ENCODE measurements around the gene HIBADH. TPM values are rescaled to one million over a fixed set of nuclear protein-coding genes. Genes with fewer than 3 reads are reported as not detected.

HIBADH gene
- total and polyA plus RNA-seq, 10 of the 15 experiments (the other 5 are each of a cell fraction or from before 2014, with no cell fraction given), result 8.7 to 36.1 (median 18.6) TPM

DNA sequence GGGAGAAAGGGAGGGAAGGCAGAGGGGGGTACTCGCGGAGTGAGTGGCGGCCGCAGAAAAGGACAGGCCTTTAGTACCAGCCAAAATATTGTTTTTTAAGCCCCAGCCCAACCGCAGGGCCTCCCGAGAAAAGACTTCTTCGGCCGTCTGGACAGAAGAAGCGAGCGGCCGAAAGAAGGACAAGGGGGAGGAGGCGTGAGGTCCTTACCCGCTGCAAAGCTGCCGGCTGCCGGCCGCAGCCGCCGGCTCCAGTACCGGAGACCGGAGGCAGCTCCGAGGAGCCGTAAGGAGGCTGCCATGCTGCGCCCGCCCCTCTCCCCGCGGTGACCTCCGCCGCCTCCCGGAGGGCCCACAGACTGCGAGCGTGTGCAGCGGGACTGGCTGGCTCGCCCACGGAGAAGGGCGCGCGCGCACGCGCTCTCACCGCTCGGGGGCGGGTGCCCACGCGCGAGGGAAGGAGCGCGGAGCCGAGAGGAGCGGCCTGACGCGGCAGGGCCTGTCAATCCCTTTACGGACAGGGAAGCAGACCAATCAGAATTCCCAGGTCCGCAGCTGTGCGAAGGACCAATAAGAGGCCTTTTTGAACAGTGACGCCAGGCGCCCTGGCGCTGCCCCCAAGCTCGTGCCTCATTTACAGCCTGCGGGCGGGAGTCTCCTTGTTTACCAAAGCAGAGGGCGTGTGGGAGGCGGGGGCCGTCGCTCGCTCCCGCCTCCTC lies at the start of gene HIBADH (continued):
- TF ChIP-seq, protein P1, sequence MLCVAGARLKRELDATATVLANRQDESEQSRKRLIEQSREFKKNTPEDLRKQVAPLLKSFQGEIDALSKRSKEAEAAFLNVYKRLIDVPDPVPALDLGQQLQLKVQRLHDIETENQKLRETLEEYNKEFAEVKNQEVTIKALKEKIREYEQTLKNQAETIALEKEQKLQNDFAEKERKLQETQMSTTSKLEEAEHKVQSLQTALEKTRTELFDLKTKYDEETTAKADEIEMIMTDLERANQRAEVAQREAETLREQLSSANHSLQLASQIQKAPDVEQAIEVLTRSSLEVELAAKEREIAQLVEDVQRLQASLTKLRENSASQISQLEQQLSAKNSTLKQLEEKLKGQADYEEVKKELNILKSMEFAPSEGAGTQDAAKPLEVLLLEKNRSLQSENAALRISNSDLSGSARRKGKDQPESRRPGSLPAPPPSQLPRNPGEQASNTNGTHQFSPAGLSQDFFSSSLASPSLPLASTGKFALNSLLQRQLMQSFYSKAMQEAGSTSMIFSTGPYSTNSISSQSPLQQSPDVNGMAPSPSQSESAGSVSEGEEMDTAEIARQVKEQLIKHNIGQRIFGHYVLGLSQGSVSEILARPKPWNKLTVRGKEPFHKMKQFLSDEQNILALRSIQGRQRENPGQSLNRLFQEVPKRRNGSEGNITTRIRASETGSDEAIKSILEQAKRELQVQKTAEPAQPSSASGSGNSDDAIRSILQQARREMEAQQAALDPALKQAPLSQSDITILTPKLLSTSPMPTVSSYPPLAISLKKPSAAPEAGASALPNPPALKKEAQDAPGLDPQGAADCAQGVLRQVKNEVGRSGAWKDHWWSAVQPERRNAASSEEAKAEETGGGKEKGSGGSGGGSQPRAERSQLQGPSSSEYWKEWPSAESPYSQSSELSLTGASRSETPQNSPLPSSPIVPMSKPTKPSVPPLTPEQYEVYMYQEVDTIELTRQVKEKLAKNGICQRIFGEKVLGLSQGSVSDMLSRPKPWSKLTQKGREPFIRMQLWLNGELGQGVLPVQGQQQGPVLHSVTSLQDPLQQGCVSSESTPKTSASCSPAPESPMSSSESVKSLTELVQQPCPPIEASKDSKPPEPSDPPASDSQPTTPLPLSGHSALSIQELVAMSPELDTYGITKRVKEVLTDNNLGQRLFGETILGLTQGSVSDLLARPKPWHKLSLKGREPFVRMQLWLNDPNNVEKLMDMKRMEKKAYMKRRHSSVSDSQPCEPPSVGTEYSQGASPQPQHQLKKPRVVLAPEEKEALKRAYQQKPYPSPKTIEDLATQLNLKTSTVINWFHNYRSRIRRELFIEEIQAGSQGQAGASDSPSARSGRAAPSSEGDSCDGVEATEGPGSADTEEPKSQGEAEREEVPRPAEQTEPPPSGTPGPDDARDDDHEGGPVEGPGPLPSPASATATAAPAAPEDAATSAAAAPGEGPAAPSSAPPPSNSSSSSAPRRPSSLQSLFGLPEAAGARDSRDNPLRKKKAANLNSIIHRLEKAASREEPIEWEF (IDR thresholded peaks at IDR 0.05; ENCODE audit: insufficient replicate concordance, low read depth, low read length), result no peak
- TF ChIP-seq NR2F1 (conservative IDR thresholded peaks at IDR 0.05) (peak; percentile 88), BRCA1 (IDR thresholded peaks at IDR 0.05; ENCODE audit: low read depth, low read length) (no peak), MTA3 (IDR thresholded peaks at IDR 0.05; ENCODE audit: borderline replicate concordance, low read length) (no peak), TCF7 (IDR thresholded peaks at IDR 0.05; ENCODE audit: borderline replicate concordance) (no peak), TARDBP (IDR thresholded peaks at IDR 0.05; ENCODE audit: borderline replicate concordance) (no peak), TBL1XR1 (IDR thresholded peaks at IDR 0.05; ENCODE audit: low read depth, low read length) (no peak), EZH2 (IDR thresholded peaks at IDR 0.05; ENCODE audit: borderline replicate concordance, control insufficient read depth, low read depth, low read length) (no peak), TCF3 (IDR thresholded peaks at IDR 0.05; ENCODE audit: borderline replicate concordance, insufficient read depth, low read depth, low read length) (0 out of 2 replicates have a peak, but pooled peaks have one; percentile 38), HCFC1 (IDR thresholded peaks at IDR 0.05; ENCODE audit: low read length) (no peak), ZNF384 (IDR thresholded peaks at IDR 0.05; ENCODE audit: borderline replicate concordance, low read depth, low read length) (no peak), BACH1 (IDR thresholded peaks at IDR 0.05; ENCODE audit: borderline replicate concordance) (peak; percentile 99), RAD51 (IDR thresholded peaks at IDR 0.05) (no peak), NFIC (IDR thresholded peaks at IDR 0.05; ENCODE audit: low read depth, low read length) (no peak)
- TF ChIP-seq, protein P2, sequence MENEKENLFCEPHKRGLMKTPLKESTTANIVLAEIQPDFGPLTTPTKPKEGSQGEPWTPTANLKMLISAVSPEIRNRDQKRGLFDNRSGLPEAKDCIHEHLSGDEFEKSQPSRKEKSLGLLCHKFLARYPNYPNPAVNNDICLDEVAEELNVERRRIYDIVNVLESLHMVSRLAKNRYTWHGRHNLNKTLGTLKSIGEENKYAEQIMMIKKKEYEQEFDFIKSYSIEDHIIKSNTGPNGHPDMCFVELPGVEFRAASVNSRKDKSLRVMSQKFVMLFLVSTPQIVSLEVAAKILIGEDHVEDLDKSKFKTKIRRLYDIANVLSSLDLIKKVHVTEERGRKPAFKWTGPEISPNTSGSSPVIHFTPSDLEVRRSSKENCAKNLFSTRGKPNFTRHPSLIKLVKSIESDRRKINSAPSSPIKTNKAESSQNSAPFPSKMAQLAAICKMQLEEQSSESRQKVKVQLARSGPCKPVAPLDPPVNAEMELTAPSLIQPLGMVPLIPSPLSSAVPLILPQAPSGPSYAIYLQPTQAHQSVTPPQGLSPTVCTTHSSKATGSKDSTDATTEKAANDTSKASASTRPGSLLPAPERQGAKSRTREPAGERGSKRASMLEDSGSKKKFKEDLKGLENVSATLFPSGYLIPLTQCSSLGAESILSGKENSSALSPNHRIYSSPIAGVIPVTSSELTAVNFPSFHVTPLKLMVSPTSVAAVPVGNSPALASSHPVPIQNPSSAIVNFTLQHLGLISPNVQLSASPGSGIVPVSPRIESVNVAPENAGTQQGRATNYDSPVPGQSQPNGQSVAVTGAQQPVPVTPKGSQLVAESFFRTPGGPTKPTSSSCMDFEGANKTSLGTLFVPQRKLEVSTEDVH (IDR thresholded peaks at IDR 0.05; ENCODE audit: low read depth, partially characterized antibody), result no peak
- TF ChIP-seq, protein P3, sequence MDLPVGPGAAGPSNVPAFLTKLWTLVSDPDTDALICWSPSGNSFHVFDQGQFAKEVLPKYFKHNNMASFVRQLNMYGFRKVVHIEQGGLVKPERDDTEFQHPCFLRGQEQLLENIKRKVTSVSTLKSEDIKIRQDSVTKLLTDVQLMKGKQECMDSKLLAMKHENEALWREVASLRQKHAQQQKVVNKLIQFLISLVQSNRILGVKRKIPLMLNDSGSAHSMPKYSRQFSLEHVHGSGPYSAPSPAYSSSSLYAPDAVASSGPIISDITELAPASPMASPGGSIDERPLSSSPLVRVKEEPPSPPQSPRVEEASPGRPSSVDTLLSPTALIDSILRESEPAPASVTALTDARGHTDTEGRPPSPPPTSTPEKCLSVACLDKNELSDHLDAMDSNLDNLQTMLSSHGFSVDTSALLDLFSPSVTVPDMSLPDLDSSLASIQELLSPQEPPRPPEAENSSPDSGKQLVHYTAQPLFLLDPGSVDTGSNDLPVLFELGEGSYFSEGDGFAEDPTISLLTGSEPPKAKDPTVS (IDR thresholded peaks at IDR 0.05; ENCODE audit: low read depth, low read length), result no peak
- TF ChIP-seq, protein P4, sequence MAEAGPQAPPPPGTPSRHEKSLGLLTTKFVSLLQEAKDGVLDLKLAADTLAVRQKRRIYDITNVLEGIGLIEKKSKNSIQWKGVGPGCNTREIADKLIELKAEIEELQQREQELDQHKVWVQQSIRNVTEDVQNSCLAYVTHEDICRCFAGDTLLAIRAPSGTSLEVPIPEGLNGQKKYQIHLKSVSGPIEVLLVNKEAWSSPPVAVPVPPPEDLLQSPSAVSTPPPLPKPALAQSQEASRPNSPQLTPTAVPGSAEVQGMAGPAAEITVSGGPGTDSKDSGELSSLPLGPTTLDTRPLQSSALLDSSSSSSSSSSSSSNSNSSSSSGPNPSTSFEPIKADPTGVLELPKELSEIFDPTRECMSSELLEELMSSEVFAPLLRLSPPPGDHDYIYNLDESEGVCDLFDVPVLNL (IDR thresholded peaks at IDR 0.05; ENCODE audit: low read depth, low read length), result peak; percentile 61
- TF ChIP-seq, protein P5, sequence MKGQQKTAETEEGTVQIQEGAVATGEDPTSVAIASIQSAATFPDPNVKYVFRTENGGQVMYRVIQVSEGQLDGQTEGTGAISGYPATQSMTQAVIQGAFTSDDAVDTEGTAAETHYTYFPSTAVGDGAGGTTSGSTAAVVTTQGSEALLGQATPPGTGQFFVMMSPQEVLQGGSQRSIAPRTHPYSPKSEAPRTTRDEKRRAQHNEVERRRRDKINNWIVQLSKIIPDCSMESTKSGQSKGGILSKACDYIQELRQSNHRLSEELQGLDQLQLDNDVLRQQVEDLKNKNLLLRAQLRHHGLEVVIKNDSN (IDR thresholded peaks at IDR 0.05; ENCODE audit: borderline replicate concordance, extremely low read length, insufficient read depth, low read depth, low read length), result no peak
